ENCODE measurements around the gene SNX3. TPM values are rescaled to one million over a fixed set of nuclear protein-coding genes. Genes with fewer than 3 reads are reported as not detected.

Gene SNX3
- total RNA-seq, 1 experiment from 2014 or later: 80.7 TPM

- Histone ChIP-seq H3T11ph (ENCODE audit: low read length) (no peak overlapping the region), H4K91ac (ENCODE audit: insufficient read length, low read depth, low read length) (no peak overlapping the region), H3K4me1 (ENCODE audit: insufficient read depth, low read length) (no peaks in the 10 kb centered on the region; the same call in 1 of the 2 replicates), H2BK120ac (ENCODE audit: low read depth, low read length, poor library complexity, severe bottlenecking) (no peak overlapping the region), H2BK20ac (ENCODE audit: low read depth, low read length, poor library complexity, severe bottlenecking) (no peak overlapping the region), H2BK12ac (ENCODE audit: insufficient read length, low read depth, low read length) (no peak overlapping the region), H2BK15ac (ENCODE audit: low read depth, low read length) (no peak overlapping the region; the same call in 1 of the 2 replicates), H3K4ac (ENCODE audit: low read depth, low read length) (no peak overlapping the region), H3K27ac (ENCODE audit: insufficient read length, low read depth, low read length) (no peak overlapping the region), H4K5ac (ENCODE audit: insufficient read length, low read depth, low read length) (no peak overlapping the region), H2AK5ac (ENCODE audit: insufficient read length, low read length) (no peak overlapping the region), H3K18ac (ENCODE audit: insufficient read length, low read depth, low read length) (no peak overlapping the region), H4K8ac (replicated peaks; ENCODE audit: insufficient read length, low read depth, low read length) (no peak overlapping the region), H2BK5ac (ENCODE audit: insufficient read length, low read length) (no peak overlapping the region), H3K14ac (ENCODE audit: insufficient read depth, low read length) (no peak overlapping the region), H3K23ac (ENCODE audit: insufficient read length, low read depth, low read length) (no peak overlapping the region), H3K9ac (ENCODE audit: extremely low read depth, insufficient read length, low read length) (no peak overlapping the region), H3K27me3 (ENCODE audit: insufficient read depth, low read length) (peaks cover 96% of the 10 kb centered on the region), H3K9me3 (ENCODE audit: control insufficient read depth, low read depth, low read length) (no peaks in the 10 kb centered on the region), H3K79me2 (ENCODE audit: insufficient read depth, low read length) (no peaks in the 10 kb centered on the region), H3K56ac (ENCODE audit: insufficient read length, low read depth, low read length) (no peak overlapping the region), H2AFZ (ENCODE audit: low read length) (no peak overlapping the region), H3K4me2 (ENCODE audit: insufficient read depth, insufficient read length, low read length) (peak overlapping the region; percentile 41), H3K79me1 (ENCODE audit: insufficient read depth, low read depth, low read length, poor library complexity, severe bottlenecking) (no peaks in the 10 kb centered on the region), H4K20me1 (ENCODE audit: control insufficient read depth, insufficient read depth, insufficient read length) (no peaks in the 10 kb centered on the region), H3K23me2 (ENCODE audit: insufficient read length, low read depth, low read length, poor library complexity, severe bottlenecking) (peaks cover 4% of the 10 kb centered on the region)
- Mint-ChIP-seq H3K9me3 (peaks cover 0 to 12% of the 10 kb centered on the region in 2 experiments; a peak in 2 of 5 replicates), H3K4me1 (peaks cover 41 to 67% of the 10 kb centered on the region in 2 experiments), H3K27me3 (ENCODE audit: low read depth) (peaks cover 100% of the 10 kb centered on the region), H3K4me3 (peak overlapping the region in 1 of 2 experiments; percentile 75; a peak in 3 of 5 replicates), H3K27ac (no peak overlapping the region), H3K36me3 (ENCODE audit: insufficient read depth in 1 of 3, low read depth in 3 of 3) (no peaks in the 10 kb centered on the region)
- WGBS (ENCODE audit: extremely low coverage, insufficient read length, low lambda C conversion rate): no CpG with 5 or more reads among the region's 63 CpGs
- peak; percentile 44 for TF ChIP-seq CTCF (conservative IDR thresholded peaks at IDR 0.05)
- peak; percentile 67 for DNase-seq
These were observed 92.1 kb downstream of the SNX3 start for GRCh38 chr6:108168501-108169463.

All from H9 (cell line).